HG02938 (cell line): Measurements from ENCODE around the gene PRXL2B.

ENCODE experiments used
- ATAC-seq: cut with Tn5 transposase; IDR thresholded peaks from one replicate; pipeline ENCODE4 v1.9.1; 2021; ENCODE audit warnings: mild to moderate bottlenecking, moderate library complexity; ENCODE audit not compliant: unreplicated experiment

PRXL2B gene

DNA sequence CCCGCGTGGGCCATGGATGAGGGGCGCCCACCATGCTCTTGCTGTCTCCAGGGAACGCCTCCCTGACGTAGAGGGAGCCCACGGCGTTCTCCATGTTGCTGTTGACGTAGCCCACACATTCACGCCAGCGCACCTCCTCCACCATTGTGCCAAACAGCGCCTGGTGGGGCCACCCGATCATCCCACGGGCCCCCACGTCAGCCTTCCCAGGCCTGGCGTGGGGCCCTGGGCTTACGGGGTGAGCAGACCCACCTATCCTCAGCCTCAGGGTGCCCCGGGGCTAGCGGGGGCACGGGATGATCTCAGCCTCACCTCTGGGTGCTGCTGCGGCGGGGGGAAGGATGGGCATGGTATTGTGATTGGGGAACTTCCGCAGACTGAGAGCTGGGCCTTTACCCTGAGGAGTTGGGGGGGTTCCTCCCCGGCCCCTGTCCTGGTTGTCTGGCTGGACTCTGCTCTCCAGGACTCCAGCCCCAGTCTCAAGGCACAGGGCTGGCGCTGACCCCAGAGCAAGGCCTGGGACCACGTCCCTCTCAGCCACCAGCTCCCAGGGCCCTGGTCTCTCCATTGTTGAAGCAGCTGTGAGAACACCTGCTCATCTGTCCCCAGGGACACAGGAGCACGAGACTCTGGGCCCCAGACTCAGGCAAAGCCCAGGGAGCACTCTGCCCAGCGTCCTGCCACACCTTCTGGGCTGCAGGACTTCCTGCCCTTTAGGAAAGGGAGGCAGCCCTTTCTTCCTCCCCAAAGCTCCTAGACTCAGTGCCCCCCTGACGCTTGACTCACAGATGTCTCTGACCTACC, 10.2 kb downstream of the PRXL2B start:
- no peak for ATAC-seq

DNA sequence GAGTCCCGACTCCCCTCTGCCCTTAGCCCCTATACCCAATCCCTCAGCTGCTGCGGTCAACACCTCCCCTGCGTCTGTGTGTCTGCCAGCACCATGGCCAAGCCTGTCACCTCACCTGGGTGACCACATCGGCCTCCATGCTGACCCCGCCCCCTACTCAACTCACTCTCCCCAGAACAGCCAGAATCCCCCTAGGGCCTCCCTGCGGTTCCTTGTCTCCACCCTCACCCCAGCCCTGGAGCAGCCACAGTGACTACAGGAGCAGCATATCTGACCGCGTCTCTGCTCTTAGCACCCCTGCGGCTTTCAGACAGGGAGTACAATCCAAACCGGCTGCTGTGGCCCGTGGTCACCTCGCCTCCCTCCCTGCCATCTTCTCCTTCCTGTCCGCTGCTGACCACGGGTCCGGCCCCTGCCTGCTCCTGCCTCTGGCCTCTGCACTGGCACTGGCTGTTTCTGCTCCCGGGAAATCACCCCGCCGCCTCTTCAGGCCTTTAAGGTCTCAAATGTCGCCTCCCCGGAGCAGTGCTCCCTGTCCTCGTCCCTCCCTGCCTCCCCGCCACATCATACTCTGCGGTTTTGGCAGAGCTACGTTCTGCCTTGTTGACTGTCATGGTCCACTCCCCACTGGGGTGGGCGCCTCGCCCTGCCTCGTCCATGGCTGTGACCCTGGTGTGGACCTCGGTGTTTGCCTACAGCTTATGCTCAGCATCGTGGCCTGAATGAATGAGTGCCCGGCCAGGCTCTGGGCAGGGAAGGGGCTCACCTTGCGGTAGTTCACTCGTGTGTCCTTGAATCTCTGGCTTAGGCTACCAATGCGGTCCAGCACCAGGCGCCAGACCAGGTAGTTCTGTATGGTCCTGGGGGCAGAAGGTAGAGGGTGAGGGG, 11.1 kb downstream of the PRXL2B start:
- ATAC-seq: no peak

DNA sequence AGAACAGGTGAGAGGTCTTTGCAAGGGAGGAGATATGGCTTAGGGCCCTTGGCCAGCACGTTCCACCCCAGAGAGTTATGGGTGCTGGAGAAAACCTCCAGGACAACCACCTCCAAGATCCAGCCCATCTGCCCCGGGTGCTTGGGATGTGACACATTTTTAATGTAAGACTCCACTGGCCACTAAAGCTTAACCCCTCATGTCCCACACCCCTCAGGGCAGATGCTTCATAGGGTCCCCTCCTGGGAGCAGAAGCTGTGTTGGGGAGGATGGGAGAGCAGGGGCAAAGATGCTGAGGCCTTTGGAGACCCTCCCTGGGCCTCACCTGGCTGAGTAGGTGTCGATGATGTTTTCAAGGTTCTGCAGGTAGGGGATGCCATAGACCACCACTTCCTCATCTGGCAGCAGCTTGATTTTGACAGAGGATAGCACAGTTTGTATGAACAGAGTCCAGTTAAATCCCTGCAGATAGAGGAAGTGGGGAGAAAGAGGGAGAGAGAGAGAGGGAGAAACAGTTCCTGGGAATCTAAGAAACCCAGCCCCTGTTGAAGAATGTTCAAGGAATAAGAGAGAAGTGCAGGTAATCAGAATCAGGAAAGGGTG, 11.9 kb downstream of the PRXL2B start:
- no peak for ATAC-seq

DNA sequence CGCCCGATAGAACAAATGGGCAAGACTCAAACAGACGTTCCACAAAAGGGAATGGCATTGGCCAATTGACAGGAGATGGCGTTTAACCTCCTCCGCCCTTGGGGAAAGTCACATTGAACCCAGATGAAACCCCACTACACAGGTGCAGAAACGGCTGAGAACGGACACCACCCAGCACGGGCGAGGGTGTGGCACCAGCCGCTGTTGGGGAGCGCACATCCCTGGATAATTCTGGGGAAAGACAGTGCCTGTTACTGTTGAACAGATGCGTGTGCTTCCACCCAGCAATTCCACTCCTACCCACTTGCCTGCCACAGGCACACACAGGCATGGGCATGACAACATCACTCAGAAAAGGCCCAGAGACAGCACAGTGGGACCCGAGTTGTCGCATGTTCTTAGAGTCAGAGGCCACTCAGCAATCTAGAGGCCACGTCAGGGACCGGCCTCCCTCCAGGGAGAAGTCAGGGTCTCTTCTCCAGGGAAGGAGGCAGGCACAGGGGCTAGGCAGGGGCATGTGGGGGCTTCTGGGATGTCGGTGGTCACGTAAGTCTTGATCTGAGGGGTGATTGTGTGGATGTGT, 15.2 kb downstream of the PRXL2B start:
- no peak for ATAC-seq

DNA sequence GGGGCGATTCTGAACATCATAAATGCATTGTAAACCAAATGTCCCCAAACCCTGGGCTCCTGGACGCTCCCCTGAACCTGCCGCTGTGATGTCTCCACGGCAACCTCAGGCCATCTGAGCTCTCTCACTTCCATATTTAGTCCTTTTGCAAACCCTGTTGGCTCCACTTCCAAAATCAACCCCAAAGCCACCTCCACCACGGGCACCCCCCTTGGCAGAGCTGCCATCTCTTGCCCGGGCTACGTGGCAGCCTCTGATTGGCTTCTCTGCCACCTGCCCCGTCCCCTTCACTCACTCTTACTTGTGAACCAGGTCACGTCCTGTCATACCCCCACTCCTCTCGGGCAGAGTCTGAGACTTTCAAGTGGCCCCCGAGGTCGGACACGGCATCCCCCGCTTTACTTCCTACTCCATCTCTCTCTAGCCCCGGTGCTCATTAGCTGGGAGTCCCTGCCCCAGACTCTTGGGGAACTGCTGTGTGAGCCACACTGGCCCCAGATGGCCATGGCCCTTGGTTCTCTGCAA, 15.8 kb downstream of the PRXL2B start:
- ATAC-seq: no peak

DNA sequence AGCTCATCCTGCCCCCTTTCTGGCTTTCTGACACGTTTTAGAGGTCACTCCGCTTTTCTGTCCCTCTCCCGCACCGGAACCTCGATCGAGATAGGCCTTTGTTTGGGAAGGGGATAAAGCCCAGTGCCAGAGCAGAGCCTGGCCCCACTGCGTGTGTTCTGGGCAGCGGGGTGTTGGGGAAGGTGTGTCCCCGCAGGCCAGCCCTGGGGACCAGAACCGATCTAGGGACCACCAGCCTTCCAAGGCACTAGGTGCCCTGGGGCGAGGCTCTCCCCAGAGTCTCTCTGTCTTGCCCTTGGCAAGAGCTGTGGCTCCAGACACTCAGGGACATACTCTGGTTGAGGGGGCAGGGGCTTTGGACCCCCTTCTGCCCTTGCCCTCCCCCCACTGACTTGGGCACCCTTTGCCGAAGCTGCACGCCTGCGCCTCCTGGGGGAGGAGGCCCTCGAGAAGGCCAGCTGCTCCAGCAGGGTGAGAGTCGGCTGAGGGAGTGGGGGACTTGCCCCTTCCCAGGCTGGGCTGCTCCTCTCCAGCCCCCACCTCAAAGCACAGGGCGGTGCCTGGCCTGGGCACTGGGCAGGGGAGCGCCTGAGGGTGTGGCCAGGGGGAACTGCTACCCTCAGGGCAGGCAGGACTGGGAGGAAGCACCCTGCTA, 16.4 kb downstream of the PRXL2B start:
- no peak for ATAC-seq

DNA sequence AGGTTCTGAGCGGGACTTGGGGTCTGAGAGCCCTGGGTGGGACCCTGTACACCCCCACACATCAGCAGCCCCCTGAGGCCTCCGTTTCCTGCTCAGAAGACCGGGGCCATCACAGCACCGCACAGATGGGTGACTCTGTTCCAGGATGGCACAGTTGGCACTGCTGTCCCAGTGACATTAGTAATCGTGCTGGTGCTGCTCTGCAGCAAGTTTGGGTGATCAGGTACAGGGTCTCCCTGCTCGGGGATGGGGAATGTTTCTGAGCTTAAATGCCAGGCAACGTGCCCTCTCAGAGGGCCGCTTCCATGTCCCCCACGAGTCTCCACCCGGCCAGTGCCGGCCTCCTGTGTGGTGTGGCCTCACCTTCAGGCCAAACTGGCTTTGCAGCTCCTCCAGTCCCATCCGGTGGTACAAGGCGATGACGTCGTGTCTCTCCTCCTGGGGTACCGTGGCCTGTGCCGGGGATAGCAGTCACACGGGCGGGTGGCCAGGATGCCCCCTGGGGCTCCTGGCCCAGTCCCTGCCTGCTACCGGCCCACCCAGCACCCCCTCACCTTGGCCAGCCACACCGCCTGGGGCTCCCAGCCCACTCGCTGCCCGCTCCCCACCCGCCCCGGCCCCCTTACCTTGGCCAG, 17.1 kb downstream of the PRXL2B start:
- no peak for ATAC-seq

DNA sequence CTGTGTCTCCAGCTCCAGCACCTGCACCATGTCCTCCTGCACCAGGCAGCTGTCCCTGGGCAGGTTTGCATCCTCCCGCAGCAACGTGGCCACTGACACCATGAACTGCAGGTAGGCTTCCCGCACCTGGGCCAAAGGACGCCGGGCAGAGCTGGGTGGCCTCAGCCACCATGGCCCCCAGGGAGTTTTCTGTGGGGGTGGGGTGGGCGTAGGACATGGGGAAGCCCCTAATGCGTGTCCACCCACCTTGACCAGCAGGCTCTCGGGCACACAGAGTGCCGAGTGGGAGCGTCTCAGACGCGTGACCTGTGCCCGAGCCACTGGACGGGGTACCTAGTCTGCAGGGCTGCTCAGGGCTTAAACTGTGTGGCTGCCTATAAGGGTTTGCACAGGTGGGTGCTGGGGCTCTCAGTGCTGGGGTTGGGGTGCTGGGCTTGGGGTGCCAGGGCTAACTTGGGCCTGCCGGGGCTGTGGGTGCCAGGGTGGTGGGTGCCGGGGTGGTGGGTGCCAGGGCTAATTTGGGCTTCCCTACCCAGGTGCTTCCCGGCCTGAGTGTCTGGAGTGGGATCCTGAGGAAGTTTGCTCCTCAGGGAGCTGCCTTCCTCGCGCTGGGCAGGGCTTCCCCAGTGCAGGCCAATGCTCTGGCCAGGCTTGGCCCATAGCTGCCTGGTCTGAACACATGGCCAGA, 17.7 kb downstream of the PRXL2B start:
- ATAC-seq: no peak

DNA sequence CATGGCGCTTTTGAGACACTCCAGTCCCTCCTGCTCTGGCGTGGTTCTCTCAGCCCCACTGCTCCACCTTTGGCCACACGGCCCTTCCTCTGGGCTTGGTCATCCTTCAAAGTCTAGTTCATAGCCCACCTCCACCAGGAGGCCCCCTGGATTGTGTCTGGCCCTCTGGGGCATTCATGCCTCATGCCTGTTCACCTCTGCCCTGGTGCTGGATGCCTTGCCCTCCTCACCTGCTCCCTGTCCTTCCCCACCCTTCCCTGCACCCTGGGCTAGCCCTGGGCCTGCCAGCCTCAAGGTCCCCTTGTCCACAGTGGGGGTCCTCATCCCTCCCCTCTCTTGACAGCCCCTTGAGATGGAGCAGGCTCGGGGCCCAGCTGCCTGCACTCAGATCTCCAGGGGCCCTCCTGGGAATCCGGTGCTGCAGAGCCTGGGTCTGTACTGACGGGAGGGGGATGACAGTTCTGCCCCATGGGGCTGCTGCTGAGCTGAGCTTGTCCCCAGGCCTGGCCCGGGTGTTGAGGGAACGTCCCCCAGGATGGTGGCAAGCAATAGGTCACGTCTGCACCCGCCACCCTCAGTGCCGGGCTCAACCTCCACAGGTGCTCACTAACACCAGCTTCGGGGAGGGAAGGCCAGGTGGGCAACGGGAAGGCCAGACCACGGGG, 18.4 kb downstream of the PRXL2B start:
- ATAC-seq: no peak

DNA sequence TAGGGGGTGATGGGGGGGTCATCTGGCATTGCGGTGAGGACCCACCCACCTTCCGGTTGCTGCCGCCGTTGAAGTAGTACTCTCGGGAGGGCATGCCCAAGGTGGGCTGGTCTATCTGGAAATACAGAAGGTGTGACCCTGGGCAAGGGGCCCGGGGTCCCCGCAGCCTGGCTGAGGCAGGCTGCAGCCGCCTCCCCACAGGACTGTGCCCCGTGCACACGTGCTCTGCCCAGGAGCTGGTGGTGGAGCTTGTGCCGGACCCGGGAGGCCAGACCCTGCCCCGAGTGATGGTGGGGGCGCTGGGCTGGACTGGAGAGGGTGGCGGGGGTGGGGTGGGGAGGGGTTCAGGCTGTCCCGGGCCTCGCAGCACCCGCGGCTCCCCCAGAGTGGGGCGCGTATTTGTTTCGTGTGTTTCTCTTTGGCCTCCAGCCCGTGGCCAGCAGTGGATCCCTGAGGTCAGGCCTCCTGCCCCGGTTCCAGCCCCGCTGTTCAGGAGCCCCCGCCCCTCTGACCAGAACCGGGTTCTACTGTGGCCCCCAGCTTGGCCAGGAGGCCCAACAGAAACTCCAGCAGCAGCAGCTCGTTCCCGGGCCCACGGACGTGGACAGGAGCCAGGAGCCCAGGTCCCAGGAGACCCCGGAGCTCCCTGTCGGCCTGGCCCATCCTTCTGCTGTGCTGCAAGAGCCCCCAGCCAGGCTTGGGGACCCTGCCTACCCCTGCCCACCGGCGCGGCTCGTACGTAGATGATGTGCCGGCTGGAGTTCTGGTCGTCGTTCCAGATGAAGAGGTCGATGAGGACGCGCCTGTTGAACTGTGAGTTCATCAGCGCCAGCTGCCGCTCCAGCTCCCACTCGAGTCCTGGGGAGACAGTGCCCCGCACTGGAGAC, 19.2 kb downstream of the PRXL2B start:
- no peak for ATAC-seq

DNA sequence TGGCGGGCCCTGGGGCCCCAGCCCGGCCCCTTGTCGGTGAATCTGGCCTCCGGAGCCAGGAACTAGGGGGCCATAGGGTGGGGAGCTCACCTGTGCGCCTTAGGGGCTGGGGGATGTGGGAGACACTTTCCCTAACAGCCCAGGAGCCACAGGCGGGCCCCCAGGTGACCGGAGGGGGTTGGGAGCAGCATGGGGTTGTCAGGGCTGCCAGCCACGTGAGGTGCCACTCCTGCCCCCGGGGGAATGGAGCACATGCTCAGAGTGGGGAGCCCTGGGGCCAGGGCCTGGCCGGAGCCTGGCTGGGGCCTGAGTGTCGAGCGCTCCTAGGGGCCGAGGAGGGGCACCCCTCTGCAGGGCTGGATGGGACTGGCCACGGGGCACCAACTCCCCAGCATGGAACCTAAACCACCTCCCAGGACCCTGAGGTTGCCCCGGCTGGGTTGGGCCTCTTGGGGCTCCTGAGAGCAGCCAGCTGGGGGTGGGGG, 19.9 kb downstream of the PRXL2B start:
- no peak for ATAC-seq

DNA sequence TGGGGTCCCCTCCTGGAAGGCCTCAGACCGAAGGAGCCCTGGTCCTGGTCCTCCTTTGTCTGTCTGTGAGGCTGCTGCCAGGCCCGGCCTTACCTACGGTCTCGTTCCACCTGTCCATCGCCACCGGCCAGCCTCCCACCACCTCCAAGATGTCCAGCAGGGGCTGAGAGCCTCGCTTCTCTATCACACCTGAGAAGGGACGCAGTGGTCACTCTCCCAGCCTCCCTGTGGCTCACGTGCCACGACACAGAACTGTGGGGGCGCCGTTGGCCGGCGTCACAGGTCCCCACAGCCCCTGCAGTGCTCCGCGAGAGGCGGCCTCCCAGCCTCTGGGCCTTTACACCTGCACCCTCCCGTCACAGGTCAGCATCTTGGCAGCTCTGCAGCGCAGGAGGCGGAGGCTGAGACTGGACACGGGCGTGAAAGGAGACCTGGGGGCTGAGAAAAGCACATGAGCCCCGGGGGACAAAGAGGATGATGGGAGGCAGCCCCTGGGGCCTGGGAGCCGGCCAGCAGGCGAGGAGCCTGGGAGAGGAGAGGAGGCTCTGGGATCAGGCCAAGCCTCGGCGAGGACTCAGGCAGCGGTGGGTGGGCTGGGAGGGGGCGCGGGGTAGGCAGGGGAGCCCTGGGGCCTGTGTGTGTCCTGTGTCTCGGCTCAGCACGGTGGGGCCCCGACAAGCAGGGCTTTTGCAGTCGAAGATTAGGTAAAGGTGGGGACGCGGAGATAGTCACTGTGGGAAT, 20.5 kb downstream of the PRXL2B start:
- no peak for ATAC-seq

DNA sequence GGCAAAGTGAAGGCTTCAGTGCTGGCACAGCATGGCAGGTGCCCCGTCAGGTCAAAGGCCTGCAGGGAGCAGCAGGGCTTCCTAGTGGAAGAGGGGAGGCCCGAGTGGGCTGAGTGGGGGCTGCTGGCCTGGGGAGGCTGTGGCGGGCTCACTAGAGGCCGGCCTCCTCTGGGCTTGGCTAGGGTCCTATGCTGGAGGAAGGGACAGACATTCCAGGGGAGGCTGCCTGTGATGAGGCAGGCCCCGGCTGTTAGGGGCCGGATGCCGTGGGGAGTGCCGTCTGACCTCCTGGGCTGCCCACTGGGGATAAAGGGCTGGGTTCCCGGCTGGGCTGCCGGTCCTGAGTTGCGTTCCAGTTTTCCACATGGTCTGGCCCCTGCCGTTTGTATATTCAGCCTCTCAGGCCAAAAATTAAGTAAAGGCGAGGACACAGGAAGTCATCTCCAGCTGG, 21.1 kb downstream of the PRXL2B start:
- ATAC-seq: no peak

DNA sequence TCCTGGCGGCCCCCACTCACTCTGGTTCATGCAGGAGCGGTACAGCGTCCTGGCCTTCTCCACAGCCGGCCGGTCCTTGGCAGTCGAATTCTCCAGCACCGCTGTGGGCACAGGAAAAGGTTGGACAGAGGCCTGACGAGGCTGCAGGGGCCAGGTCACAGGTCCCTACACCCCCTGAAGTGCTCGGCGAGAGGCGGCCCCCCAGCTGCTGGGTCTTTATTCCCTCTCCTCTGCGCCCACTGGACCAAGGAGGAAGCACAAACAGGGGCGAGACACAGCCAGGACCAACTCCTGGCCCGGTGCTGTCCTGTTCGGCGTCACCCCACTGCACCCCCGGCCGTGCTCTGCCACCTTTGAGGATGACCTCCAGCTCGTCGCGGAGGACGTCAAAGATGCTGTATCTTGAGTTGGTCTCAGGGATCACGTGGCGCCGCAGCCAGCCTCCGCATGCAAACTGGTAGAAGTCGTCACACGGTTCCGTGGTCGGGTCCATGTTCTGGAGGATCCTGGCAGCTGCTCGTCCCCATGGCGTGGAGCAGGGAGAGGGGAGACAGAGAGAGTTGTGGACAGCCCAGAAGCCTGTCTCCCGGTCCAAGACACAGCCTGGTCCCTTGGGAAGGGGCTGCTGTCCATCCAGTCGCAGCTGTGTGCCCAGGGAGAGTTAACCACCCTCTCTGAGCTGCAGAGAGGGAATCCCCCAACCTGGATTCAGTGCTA, 22.9 kb downstream of the PRXL2B start:
- no peak for ATAC-seq

DNA sequence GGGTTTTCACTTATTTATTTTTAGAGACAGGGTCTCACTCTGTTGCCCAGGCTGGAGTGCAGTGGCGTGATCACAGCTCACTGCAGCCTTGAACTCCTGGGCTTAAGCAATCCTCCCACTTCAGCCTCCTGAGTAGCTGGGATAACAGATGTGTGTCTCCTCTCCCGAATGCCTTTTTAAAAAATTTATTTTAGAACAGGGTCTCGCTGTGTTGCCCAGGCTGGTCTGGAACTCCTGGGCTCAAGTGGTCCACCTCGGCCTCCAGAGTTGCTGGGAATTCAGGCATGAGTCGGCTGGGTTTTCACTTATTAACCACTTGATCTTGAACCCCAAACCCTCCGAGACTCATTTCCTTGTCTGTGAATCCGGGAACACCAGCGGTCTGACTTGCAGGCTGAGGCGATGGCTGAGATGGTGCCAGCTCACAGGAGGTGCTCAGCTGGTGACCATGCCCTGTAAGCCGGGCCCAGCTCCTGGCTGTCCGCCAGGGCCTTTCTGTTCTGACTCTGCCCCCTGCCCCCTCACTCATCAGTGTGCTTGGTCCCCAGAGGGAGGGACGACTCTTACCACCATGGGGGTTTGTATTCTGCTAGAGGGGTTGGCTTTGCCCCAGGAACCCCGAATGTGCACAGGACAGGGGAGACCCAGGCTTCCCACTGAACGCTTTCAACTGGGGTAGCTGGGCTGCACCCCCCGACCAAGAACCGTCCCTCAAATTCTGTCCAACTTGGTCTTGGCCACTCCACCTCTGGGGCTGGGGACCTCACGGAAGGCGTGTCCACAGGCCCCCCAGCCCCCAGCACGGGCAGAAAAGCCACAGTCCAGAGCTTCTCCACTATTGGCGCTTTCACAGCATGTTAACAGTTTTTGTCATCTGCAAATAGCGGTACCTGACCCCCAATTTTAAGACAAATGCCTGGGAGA, 23.7 kb downstream of the PRXL2B start:
- no peak for ATAC-seq
